Inflammatory macrophage treated with lipopolysaccharide for 1 hour (primary cell): ENCODE data around the gene DNASE1.

Experiments used
- DNase-seq, 2 donors: peaks; one replicate each; pipeline ENCODE4 v3.0.0-alpha.2; 2020 to 2022

The DNASE1 gene

DNA sequence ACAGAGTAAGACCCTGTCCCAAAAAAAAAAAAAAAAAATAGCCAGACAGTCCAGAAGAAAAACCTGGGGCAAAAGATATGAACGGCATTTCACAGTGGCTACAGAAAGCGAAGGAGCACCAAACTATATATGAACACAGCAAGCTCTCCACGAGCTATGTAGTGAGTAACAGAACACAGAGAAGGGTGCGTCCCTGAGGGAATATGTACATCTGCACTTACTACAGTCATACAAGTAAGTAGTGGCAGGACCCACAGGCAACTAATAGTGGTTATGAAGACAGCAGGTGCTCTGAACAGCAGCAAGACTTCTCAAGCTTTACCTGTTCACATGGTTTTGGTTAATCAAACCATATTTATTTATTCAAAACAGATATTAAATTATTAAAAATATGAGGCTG lies 47.0 kb downstream of the DNASE1 start:
- no peak for DNase-seq

DNA sequence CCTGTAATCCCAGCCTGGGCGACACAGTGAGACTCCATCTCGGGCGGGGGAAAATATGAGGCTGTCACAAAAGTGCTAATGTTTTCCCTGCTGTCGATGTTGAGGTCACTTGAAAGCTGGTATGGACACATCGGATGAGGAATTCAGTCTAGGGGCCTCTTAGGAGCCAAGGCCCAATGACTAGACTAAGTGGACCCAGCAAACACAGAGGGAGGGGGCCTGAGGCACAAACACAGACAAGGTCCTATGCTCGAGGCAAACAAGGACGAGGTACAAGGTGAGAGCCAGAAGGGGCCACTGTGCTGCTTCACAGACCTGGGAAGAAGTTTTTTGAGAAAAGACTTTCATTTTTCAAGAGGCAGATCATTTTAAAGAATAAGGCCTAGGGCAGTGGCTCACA lies 47.6 kb downstream of the DNASE1 start:
- DNase-seq, result no peak

- DNase-seq, result no peak
These were observed 51.9 kb downstream of the DNASE1 start for GRCh38 chr16:3706253-3707012.
